Smooth muscle cell (in vitro differentiated cells): ENCODE measurements around the gene THAP3. TPM values are rescaled to one million over a fixed set of nuclear protein-coding genes. Genes with fewer than 3 reads are reported as not detected.
A peak's percentile ranks its signal among the peaks of the same experiment; 100 is the strongest.

Source experiments
- DNase-seq: peaks from one replicate; lab custom pipeline; 2025; ENCODE audit not compliant: unreplicated experiment; lab: John Stamatoyannopoulos, UW
- H2AFZ ChIP-seq: fragments of 200-600 bp; sonication (generic); 2 replicates; pipeline ENCODE4 v1.6.0; 2016; ENCODE audit warnings: antibody characterized with exemption, low read depth, mild to moderate bottlenecking
- H3F3A ChIP-seq: fragments of 200-600 bp; sonication (generic); 2 replicates; pipeline ENCODE4 v1.6.0; 2017; ENCODE audit warnings: antibody characterized with exemption, low read depth
- H3K27ac ChIP-seq: fragments of 200-600 bp; sonication (generic); 2 replicates; pipeline ENCODE4 v1.5.1; 2016; ENCODE audit warnings: low read depth, mild to moderate bottlenecking
- H3K27me3 ChIP-seq: fragments of 200-600 bp; sonication (generic); 2 replicates; pipeline ENCODE4 v1.6.1; 2016; ENCODE audit warnings: low read depth, mild to moderate bottlenecking
- H3K36me3 ChIP-seq: fragments of 200-600 bp; sonication (generic); 2 replicates; pipeline ENCODE4 v1.5.1; 2016; ENCODE audit warnings: low read depth
- H3K4me1 ChIP-seq: fragments of 200-600 bp; sonication (generic); 2 replicates; pipeline ENCODE4 v1.5.1; 2016; ENCODE audit warnings: low read depth
- H3K4me2 ChIP-seq: fragments of 200-600 bp; sonication (generic); 2 replicates; pipeline ENCODE4 v1.6.0; 2016; ENCODE audit warnings: mild to moderate bottlenecking
- H3K4me3 ChIP-seq: fragments of 200-600 bp; sonication (generic); 2 replicates; pipeline ENCODE4 v1.5.1; 2016; ENCODE audit warnings: mild to moderate bottlenecking
- H3K79me2 ChIP-seq: fragments of 200-600 bp; sonication (generic); 2 replicates; pipeline ENCODE4 v1.6.0; 2016; ENCODE audit warnings: low read depth, mild to moderate bottlenecking
- H3K9ac ChIP-seq: fragments of 200-600 bp; sonication (generic); 2 replicates; pipeline ENCODE4 v1.6.0; 2016; ENCODE audit warnings: low read depth
- H3K9me3 ChIP-seq: fragments of 200-600 bp; sonication (generic); replicated peaks from 2 replicates; pipeline ENCODE4 v1.5.1; 2016; ENCODE audit warnings: low read depth
- H4K20me1 ChIP-seq: fragments of 200-600 bp; sonication (generic); 2 replicates; pipeline ENCODE4 v1.6.0; 2016; ENCODE audit warnings: low read depth
- CTCF ChIP-seq: fragments of 200-600 bp; sonication (generic); IDR thresholded peaks from 2 replicates; pipeline ENCODE4 v1.5.1; 2017; ENCODE audit warnings: borderline replicate concordance, mild to moderate bottlenecking, antibody characterized with exemption; ENCODE audit not compliant: insufficient read depth, poor library complexity, severe bottlenecking
- WGBS: methylation state at CpG from one replicate; pipeline ENCODE4 v1.1.7; 2016; ENCODE audit warnings: low lambda C conversion rate; 5-methylcytosine and 5-hydroxymethylcytosine counted together
- polyA plus RNA-seq: library from polyadenylated mRNA; unstranded; fragments of >200 nt; fragmentation: Nextera tagmentation; extraction: Ambion mirVana; gene quantifications from 2 replicates; pipeline ENCODE4 v1.2.1, GENCODE V29; 2016
- total RNA-seq: library from RNA; depleted of rRNA; stranded (reverse); fragments of >200 nt; gene quantifications from 2 replicates; pipeline ENCODE4 v1.2.3, GENCODE V29; 2014

Gene THAP3
- total and polyA plus RNA-seq, 2 experiments from 2014 or later = 10.5 to 34.8 TPM

- Histone ChIP-seq H3K36me3 (no peaks in the 10 kb centered on the region), H3K4me1 (no peaks in the 10 kb centered on the region), H3K4me3 (no peak overlapping the region), H2AFZ (no peak overlapping the region), H3K79me2 (peaks cover 5% of the 10 kb centered on the region), H3K27ac (no peak overlapping the region), H3K9ac (no peak overlapping the region), H3K4me2 (no peak overlapping the region), H3K9me3 (no peaks in the 10 kb centered on the region), H4K20me1 (peaks cover 2% of the 10 kb centered on the region), H3K27me3 (no peaks in the 10 kb centered on the region), H3F3A (no peaks in the 10 kb centered on the region)
- DNase-seq = no peak
- no peak for TF ChIP-seq CTCF
- 84% methylated on average over 5 of the region's 5 CpGs for WGBS
Observed at GRCh38 chr1:6666696-6667095, 42.0 kb downstream of the THAP3 start.

- Histone ChIP-seq H4K20me1 (no peaks in the 10 kb centered on the region), H3K4me3 (no peak overlapping the region), H3K27me3 (no peaks in the 10 kb centered on the region), H3K36me3 (no peaks in the 10 kb centered on the region), H3K27ac (no peak overlapping the region), H3K4me2 (no peak overlapping the region), H3K79me2 (peaks cover 5% of the 10 kb centered on the region), H3F3A (no peaks in the 10 kb centered on the region), H3K4me1 (no peaks in the 10 kb centered on the region), H2AFZ (no peak overlapping the region), H3K9ac (no peak overlapping the region), H3K9me3 (no peaks in the 10 kb centered on the region)
- no peak for DNase-seq
- 97% methylated on average over 6 of the region's 6 CpGs for WGBS
- no peak for TF ChIP-seq CTCF
Observed at GRCh38 chr1:6667139-6667538, 42.5 kb downstream of the THAP3 start.

- no peak overlapping the region for H3K9ac ChIP-seq
- H3K4me3 ChIP-seq = no peak overlapping the region
- no peak overlapping the region for H3K4me2 ChIP-seq
- H3K27me3 ChIP-seq = no peaks in the 10 kb centered on the region
- DNase-seq = no peak
- 99% methylated on average over 9 of the region's 9 CpGs for WGBS
- H2AFZ ChIP-seq = no peak overlapping the region
- no peak overlapping the region for H3K27ac ChIP-seq
- H3K9me3 ChIP-seq = no peaks in the 10 kb centered on the region
- peaks cover 5% of the 10 kb centered on the region for H3K79me2 ChIP-seq
- TF ChIP-seq CTCF = no peak
- peaks cover 5% of the 10 kb centered on the region for H4K20me1 ChIP-seq
- no peaks in the 10 kb centered on the region for H3K36me3 ChIP-seq
- H3F3A ChIP-seq = peaks cover 4% of the 10 kb centered on the region
- H3K4me1 ChIP-seq = no peaks in the 10 kb centered on the region
Observed at GRCh38 chr1:6668503-6668902, 43.8 kb downstream of the THAP3 start.

- H4K20me1 ChIP-seq = peaks cover 9% of the 10 kb centered on the region
- H3K4me3 ChIP-seq = no peak overlapping the region
- no peak overlapping the region for H3K4me2 ChIP-seq
- no peak for TF ChIP-seq CTCF
- no peaks in the 10 kb centered on the region for H3K9me3 ChIP-seq
- no peak overlapping the region for H3K9ac ChIP-seq
- peaks cover 4% of the 10 kb centered on the region for H3F3A ChIP-seq
- 29% methylated on average over 2 of the region's 2 CpGs for WGBS
- no peaks in the 10 kb centered on the region for H3K36me3 ChIP-seq
- H3K4me1 ChIP-seq = no peaks in the 10 kb centered on the region
- no peak overlapping the region for H2AFZ ChIP-seq
- DNase-seq = no peak
- H3K27ac ChIP-seq = peak overlapping the region; percentile 7
- no peaks in the 10 kb centered on the region for H3K27me3 ChIP-seq
- peaks cover 5% of the 10 kb centered on the region for H3K79me2 ChIP-seq
Observed at GRCh38 chr1:6672558-6672957, 47.9 kb downstream of the THAP3 start.
